ENCODE results near the gene TMEM248.

Gene TMEM248

GRCh38 chr7:66930341-66930740, 9.3 kb downstream of the TMEM248 start:
- H3K4me1 ChIP-seq (ENCODE audit: insufficient read depth, low read length, severe bottlenecking) = peaks cover 4% of the 10 kb centered on the region
- no peaks in the 10 kb centered on the region for H3K9me2 ChIP-seq (ENCODE audit: low read depth, low read length)
- peaks cover 95% of the 10 kb centered on the region for H3K79me2 ChIP-seq (ENCODE audit: insufficient read depth, low read length)
- H3K9me3 ChIP-seq (ENCODE audit: low read length) = no peaks in the 10 kb centered on the region
- no peak overlapping the region for H3K9ac ChIP-seq (ENCODE audit: low read length)
- no peak overlapping the region for H3K27ac ChIP-seq (ENCODE audit: low read depth, low read length, poor library complexity, severe bottlenecking)
- H3K27me3 ChIP-seq (ENCODE audit: insufficient read depth, low read length) = no peaks in the 10 kb centered on the region
- H2AFZ ChIP-seq (ENCODE audit: low read length) = no peak overlapping the region
- H4K20me1 ChIP-seq (ENCODE audit: insufficient read depth, low read length) = no peaks in the 10 kb centered on the region
- H3F3A ChIP-seq (ENCODE audit: insufficient read depth, low read length) = no peaks in the 10 kb centered on the region
- no peak overlapping the region for H3K4me3 ChIP-seq (ENCODE audit: low read depth, low read length, poor library complexity, severe bottlenecking)
- peaks cover 33% of the 10 kb centered on the region for H3K36me3 ChIP-seq (ENCODE audit: insufficient read depth, low read length)
- TF ChIP-seq CTCF (IDR thresholded peaks at IDR 0.05; ENCODE audit: low read length) (no peak), EZH2 (IDR thresholded peaks at IDR 0.05; ENCODE audit: borderline replicate concordance, low read length) (no peak)
- H3K4me2 ChIP-seq (ENCODE audit: low read length) = no peak overlapping the region

GRCh38 chr7:66933469-66933868, 12.4 kb downstream of the TMEM248 start:
- Histone ChIP-seq H3K4me3 (ENCODE audit: low read depth, low read length, poor library complexity, severe bottlenecking) (no peak overlapping the region), H2AFZ (ENCODE audit: low read length) (no peak overlapping the region), H3K36me3 (ENCODE audit: insufficient read depth, low read length) (peaks cover 45% of the 10 kb centered on the region), H3K79me2 (ENCODE audit: insufficient read depth, low read length) (peaks cover 95% of the 10 kb centered on the region), H3K4me1 (ENCODE audit: insufficient read depth, low read length, severe bottlenecking) (peaks cover 4% of the 10 kb centered on the region), H3K9me2 (ENCODE audit: low read depth, low read length) (no peaks in the 10 kb centered on the region), H3K27ac (ENCODE audit: low read depth, low read length, poor library complexity, severe bottlenecking) (no peak overlapping the region), H4K20me1 (ENCODE audit: insufficient read depth, low read length) (no peaks in the 10 kb centered on the region), H3K4me2 (ENCODE audit: low read length) (no peak overlapping the region), H3F3A (ENCODE audit: insufficient read depth, low read length) (no peaks in the 10 kb centered on the region), H3K9ac (ENCODE audit: low read length) (no peak overlapping the region), H3K27me3 (ENCODE audit: insufficient read depth, low read length) (no peaks in the 10 kb centered on the region), H3K9me3 (ENCODE audit: low read length) (peaks cover 10% of the 10 kb centered on the region; the same call in 1 of the 2 replicates)
- TF ChIP-seq CTCF (IDR thresholded peaks at IDR 0.05; ENCODE audit: low read length) (no peak), EZH2 (IDR thresholded peaks at IDR 0.05; ENCODE audit: borderline replicate concordance, low read length) (no peak)

- no peaks in the 10 kb centered on the region for H3F3A ChIP-seq (ENCODE audit: insufficient read depth, low read length)
- peaks cover 75% of the 10 kb centered on the region for H3K79me2 ChIP-seq (ENCODE audit: insufficient read depth, low read length)
- no peak for TF ChIP-seq EZH2 (IDR thresholded peaks at IDR 0.05; ENCODE audit: borderline replicate concordance, low read length)
- TF ChIP-seq CTCF (IDR thresholded peaks at IDR 0.05; ENCODE audit: low read length) = no peak
- peaks cover 63% of the 10 kb centered on the region for H3K36me3 ChIP-seq (ENCODE audit: insufficient read depth, low read length)
- H3K27ac ChIP-seq (ENCODE audit: low read depth, low read length, poor library complexity, severe bottlenecking) = no peak overlapping the region
- no peak overlapping the region for H3K4me3 ChIP-seq (ENCODE audit: low read depth, low read length, poor library complexity, severe bottlenecking)
- no peaks in the 10 kb centered on the region for H4K20me1 ChIP-seq (ENCODE audit: insufficient read depth, low read length)
- H3K9ac ChIP-seq (ENCODE audit: low read length) = no peak overlapping the region
- no peak overlapping the region for H3K4me2 ChIP-seq (ENCODE audit: low read length)
- H3K4me1 ChIP-seq (ENCODE audit: insufficient read depth, low read length, severe bottlenecking) = no peaks in the 10 kb centered on the region
- no peaks in the 10 kb centered on the region for H3K27me3 ChIP-seq (ENCODE audit: insufficient read depth, low read length)
- H3K9me3 ChIP-seq (ENCODE audit: low read length) = peaks cover 10% of the 10 kb centered on the region; the same call in 1 of the 2 replicates
- no peak overlapping the region for H2AFZ ChIP-seq (ENCODE audit: low read length)
- no peaks in the 10 kb centered on the region for H3K9me2 ChIP-seq (ENCODE audit: low read depth, low read length)
Observed at GRCh38 chr7:66937940-66938339, 16.9 kb downstream of the TMEM248 start.
